ENCODE data around the gene CHADL.

- no peak for TF ChIP-seq CTCF (IDR thresholded peaks at IDR 0.05)
- no peak for TF ChIP-seq POLR2A (IDR thresholded peaks at IDR 0.05)
Observed at GRCh38 chr22:41247703-41248102, 7.0 kb upstream of the CHADL start.
